GM12892 (cell line): Measurements from ENCODE around the gene DENND1B.

ENCODE experiments used
- DNase-seq: peaks from one replicate; pipeline ENCODE4 v3.0.0; 2011; ENCODE audit not compliant: insufficient read length
- FAIRE-seq: peaks from 2 replicates; lab custom pipeline; 2011; peaks lifted over from hg19 to GRCh38; lab: Jason Lieb, UNC
- POLR2A ChIP-seq: IDR thresholded peaks from 2 replicates; pipeline ENCODE4 v1.6.1; 2011; ENCODE audit warnings: low read depth, low read length, control low read depth
- POLR2AphosphoS5 ChIP-seq: IDR thresholded peaks from 2 replicates; pipeline ENCODE4 v1.6.1; 2011; ENCODE audit warnings: low read depth, low read length, control low read depth
- TAF1 ChIP-seq: IDR thresholded peaks from 2 replicates; pipeline ENCODE4 v1.6.1; 2011; ENCODE audit warnings: low read depth, mild to moderate bottlenecking, control low read depth, low read length, borderline replicate concordance

The DENND1B gene

DNA sequence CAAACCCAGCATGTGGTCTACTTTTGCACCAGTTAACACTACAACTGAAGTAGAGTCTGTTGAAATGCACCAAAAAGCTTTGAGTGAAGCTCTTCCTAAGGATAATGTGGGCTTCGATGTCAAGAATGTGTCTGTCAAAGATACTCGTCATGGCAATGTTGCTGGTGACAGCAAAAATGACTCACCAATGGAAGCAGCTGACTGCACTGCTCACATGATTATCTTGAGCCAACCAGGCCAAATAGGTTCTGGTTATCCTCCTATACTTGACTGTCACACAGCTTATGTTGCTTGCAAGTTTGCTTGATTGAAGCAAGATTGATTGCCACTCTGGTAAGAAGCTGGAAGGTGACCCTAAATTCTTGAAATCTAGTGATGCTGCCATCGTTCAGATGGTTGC is 85.2 kb downstream of the DENND1B start:
- FAIRE-seq (no peak), DNase-seq (no peak)
- TF ChIP-seq TAF1 (no peak), POLR2A (no peak), POLR2AphosphoS5 (no peak)

DNA sequence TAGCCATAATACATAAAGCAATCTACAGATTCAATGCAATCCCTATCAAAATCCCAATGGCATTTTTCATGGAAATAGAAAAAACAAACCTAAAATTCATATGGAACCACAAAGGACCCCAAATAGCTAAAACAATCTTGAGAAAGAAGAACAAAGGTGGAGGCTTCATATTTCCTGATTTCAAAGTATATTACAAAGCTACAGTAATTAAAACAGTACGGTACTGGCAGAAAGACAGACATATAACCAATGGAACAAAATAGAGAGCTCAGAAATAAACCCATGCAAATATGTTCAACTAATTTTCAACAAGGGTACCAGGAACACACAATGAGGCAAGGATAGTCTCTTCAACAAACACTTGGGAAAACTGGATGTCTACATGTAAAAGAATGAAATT is 87.0 kb downstream of the DENND1B start:
- no peak for FAIRE-seq
- no peak for TF ChIP-seq POLR2A
- TF ChIP-seq POLR2AphosphoS5 = no peak
- TF ChIP-seq TAF1 = no peak
- DNase-seq = no peak

DNA sequence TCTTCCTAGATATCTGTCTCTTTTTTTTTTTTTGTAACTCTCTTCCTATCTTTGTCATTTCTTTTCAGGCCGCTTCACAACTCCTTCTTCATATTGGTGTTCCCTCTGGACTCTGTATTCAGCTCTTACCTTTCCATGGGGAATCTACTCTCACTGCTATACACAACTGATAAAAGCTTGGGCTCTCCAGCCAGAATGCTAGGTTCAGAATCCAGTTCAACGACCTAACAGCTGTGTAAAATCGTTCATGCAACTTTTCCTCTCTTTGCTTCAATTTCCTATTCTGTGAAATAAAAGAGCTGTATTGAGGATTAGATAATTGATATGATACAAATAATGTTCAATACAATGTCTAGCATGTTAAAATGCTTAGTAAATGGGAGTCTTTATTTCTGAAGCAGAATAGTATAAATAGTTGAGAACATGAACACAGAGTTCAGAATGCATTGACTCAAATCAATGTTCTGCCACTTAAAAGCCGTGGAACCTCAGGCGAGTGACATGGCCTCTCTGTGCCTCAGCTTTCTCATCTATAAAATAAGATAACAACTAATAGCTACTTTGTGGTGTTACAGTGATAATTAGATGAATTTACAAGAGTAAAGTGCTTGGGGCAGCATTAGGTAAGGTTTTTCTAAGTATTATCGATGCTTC is 88.5 kb downstream of the DENND1B start:
- no peak for FAIRE-seq
- TF ChIP-seq POLR2A (no peak), POLR2AphosphoS5 (no peak), TAF1 (no peak)
- no peak for DNase-seq

DNA sequence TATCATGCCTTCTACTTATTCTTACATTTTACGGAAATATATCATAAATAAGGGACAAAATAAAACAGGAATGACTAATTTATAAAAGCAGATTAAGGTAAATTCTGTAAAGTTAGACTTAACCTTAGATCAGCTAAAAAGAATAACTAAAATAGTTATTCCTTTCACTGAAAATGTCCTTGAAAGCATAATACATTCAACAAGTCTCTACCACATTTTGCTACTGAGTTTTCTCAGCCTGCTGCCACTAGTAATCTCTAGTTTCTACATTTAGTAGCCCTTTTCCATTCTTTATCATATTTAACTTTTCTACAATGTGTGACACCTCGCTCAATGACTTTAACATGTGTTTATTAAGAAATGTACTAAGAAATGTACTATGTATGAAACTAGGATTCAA is 89.0 kb downstream of the DENND1B start:
- no peak for TF ChIP-seq TAF1
- TF ChIP-seq POLR2AphosphoS5 = no peak
- TF ChIP-seq POLR2A = no peak
- no peak for FAIRE-seq
- no peak for DNase-seq

DNA sequence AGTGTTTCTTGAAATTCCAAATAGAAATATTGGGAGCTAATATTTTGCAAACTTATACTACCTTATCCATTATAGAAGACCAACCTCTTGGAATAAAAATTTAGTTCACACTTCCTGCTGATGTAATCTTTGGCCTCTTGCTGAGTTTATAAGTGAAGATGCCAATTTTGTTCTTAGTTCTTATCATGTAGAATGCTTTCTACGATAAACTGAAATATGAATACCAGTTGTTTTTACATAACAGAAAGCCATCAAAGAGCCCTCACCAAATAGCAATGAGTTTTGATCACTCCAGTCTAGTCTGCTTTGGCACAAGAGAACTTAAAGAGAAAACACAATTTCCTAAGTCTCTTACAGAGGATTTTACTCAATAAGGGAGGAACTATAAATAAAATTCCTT is 89.5 kb downstream of the DENND1B start:
- no peak for FAIRE-seq
- TF ChIP-seq POLR2A (no peak), TAF1 (no peak), POLR2AphosphoS5 (no peak)
- no peak for DNase-seq

DNA sequence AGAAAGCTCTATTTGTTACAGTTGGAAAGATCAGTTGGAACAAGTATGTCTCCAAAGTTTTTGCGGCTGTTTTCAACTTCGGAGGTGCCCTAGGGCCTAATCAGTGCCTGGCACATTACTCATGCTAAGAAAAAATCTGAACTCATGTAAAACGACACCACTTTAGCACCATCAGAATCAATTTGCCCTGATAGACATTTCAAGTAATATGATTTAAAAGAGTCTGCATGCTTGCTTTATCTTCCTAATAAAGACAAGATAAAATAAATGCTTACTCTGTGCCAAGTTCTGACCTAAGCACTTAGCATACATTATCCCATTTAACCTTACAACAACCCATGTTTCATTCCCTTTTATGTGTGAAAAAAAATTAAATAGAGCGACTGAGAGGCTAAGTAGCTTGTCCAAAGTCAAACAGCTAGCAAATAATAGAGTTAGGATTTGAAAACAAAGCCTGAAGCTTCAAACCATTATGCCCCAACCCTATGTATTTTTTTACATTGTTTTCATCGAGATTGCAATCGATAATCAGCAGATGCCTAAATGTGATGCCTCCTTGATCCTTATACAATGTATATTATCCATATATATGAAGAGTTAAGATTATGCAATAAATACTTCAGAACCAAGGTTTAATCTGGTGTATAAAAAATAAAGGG is 91.3 kb downstream of the DENND1B start:
- TF ChIP-seq TAF1 = no peak
- no peak for TF ChIP-seq POLR2AphosphoS5
- no peak for TF ChIP-seq POLR2A
- FAIRE-seq (no peak), DNase-seq (no peak)

DNA sequence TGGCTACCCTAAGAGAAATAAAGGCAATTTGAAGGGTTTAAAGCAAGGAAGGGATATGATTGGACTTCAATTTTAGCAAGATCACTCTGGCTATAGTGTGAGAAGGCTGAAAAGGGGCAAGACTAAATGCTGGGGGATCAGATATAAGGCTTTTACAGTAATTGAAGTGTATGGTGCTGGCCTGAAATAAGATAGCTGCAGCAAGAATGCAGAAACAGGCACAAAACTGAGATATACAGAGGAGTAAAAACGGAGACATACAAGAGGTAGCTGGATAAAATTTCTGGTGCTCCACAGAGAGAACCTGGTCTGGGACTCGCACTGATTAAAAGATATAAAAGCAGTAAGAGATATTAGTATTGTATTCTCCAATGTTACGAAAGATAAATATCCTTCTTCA is 92.0 kb downstream of the DENND1B start:
- FAIRE-seq (no peak), DNase-seq (no peak)
- TF ChIP-seq POLR2A (no peak), TAF1 (no peak), POLR2AphosphoS5 (no peak)

DNA sequence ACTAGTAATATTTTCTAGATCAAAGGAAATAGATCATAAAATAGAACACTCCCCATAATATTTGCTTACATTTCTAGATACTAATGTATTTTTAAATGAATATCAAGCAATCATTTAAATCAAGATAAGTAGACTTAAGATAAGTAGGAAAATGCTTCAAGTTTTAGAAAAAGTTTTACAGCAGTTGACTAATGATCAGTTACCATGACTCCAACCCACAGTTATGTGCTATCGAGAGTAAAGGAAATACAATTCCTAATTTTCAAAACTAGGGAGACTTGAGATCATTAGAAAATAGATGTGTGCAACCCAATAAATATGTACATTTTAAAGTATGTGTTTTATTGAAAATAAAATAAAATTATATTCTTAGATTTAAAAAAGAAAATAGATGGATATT is 95.0 kb downstream of the DENND1B start:
- TF ChIP-seq TAF1 = no peak
- no peak for TF ChIP-seq POLR2A
- no peak for TF ChIP-seq POLR2AphosphoS5
- no peak for DNase-seq
- FAIRE-seq = no peak

DNA sequence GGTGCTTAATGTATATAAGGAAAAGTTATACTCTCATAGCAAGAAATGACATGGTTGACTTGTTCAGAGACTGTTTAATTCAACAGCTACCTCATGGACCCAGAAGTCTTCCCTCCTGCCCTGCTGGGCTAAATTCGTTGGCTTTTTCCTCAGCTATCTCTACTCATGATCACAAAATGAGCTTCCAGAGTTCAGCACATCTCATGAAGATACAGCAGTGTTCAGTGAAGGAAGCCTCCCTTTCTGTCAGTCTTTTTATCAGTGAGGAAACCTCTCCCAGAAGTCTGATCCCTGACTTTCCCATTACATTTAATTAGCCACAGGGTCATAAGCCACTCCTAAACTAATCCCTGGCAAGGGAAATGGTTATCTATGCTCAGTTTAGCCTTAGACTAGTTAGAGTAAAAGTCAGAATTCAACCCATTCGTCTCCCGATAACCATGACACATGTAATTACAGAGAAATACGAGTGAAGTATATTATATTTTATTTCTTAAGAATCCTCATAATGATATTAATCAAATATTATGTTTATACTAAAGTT is 97.5 kb downstream of the DENND1B start:
- TF ChIP-seq TAF1 = no peak
- no peak for TF ChIP-seq POLR2AphosphoS5
- no peak for TF ChIP-seq POLR2A
- no peak for DNase-seq
- FAIRE-seq = no peak

DNA sequence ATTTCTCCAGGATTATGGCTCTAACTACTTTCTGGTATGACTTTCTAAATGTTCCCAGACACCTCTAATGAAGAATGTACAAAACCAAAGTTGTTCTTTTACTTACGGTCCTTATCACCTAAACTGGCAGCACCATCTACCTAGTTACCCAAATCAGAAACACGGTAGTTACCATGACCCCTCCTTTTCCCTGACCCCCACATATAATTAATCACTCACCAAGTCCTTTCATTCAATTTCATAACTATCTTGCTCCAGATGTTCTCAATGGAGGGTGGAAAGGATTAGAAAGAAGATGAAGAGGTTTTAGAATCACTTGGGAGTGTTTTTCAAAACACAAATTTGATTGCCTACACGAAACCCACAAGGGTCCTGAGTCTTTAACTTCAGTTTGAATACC is 98.0 kb downstream of the DENND1B start:
- no peak for TF ChIP-seq POLR2A
- TF ChIP-seq TAF1 = no peak
- no peak for TF ChIP-seq POLR2AphosphoS5
- FAIRE-seq = no peak
- DNase-seq = no peak

DNA sequence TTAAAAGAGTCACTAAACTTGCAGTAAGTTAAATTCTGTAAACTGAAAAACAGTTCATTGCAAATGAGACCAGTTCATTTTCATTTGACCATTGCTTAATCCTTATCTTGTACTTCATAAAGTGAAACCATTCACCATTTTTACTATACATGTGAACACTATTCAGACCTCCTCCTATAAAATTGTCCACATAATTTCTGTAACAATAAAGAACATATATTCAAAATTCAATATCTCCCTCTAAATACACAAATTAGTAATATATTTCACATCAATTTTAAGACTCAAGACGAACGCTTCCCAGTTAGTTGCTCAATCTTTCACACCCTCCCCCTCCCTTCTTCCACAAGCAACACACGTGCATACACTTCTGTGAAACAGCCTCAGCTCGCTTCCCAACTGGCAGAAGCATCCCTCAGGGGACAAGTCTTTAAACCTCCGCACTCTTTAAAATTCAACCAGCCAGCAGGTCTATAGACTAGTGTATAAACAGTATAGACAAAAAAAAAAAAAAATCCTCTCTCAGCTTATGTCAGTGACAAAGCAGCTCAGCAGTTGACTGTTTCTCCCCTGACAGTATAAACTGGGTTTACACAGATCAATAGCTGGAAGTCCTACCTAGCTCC is 99.6 kb downstream of the DENND1B start:
- no peak for TF ChIP-seq POLR2AphosphoS5
- no peak for TF ChIP-seq TAF1
- TF ChIP-seq POLR2A = no peak
- FAIRE-seq (no peak), DNase-seq (no peak)

DNA sequence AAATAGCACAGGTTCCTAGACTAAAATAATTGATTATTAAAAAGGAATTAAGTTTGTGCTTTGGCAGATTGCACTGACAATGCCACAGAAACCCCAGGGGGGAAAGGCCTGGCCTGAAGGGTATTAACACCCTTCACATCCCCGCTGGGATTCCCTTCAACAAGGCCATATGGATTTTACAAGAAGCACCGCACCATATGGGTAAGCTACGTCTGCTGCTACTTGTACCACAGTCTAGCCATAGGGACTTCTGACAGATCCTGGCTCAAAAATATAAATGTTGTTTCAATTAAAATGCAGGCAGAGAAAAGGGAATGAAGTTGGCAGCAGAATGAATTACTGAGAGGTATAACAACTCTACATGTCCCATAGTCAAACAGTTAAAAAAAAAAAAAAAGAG is 101.0 kb downstream of the DENND1B start:
- no peak for TF ChIP-seq TAF1
- no peak for TF ChIP-seq POLR2AphosphoS5
- no peak for TF ChIP-seq POLR2A
- DNase-seq = no peak
- FAIRE-seq = no peak

DNA sequence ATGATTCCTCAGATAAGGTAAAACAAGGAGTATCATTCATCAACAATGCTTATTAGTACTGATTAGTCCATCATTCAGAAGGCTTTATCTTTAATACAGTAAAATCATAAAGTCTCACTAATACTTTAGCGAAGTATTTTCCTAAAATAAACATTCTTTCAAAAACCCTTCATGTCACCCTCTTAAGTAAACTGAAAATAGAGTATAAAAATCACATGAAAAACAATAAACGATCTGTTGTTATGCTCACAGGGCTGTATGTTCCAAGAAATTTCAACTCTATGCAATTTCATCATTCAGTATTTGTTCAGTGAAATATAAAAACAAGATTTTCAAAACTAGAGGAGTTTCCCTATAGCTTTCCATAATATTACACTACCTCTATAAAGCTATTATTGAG is 102.0 kb downstream of the DENND1B start:
- no peak for FAIRE-seq
- TF ChIP-seq POLR2AphosphoS5 (no peak), POLR2A (no peak), TAF1 (no peak)

More for the DNA sequence above, 102.0 kb downstream of the DENND1B start:
- no peak for DNase-seq
